Endothelial cell of umbilical vein (primary cell): Measurements from ENCODE around the gene CORO2B. TPM values are rescaled to one million over a fixed set of nuclear protein-coding genes. Genes with fewer than 3 reads are reported as not detected.

Experiments used
- BruUV-seq: library from RNA; stranded (reverse); fragments of 400-500 nt; replicated peaks from 2 replicates; lab custom pipeline; 2021; lab: Mats Ljungman, UMichigan
- CTCF ChIA-PET: fragments of 300-600, 350-600 bp; sonication (Branson Sonifier 250); formaldehyde crosslinking; loops from one replicate; lab custom pipeline; 2021; ENCODE audit warnings: antibody characterized with exemption, inconsistent platforms; lab: Charles Lee
- POLR2A ChIA-PET: fragments of 300-600, 350-600 bp; sonication (Branson Sonifier 250); formaldehyde crosslinking; loops from one replicate; lab custom pipeline; 2021; ENCODE audit warnings: antibody characterized with exemption, inconsistent platforms; lab: Charles Lee
- DNase-seq: peaks from one replicate; pipeline ENCODE4 v3.0.0-alpha.2; 2011; ENCODE audit warnings: low read depth, low spot score
- FAIRE-seq: peaks from 2 replicates; lab custom pipeline; 2011; peaks lifted over from hg19 to GRCh38; lab: Jason Lieb, UNC
- H2AFZ ChIP-seq: 2 replicates; pipeline ENCODE4 v1.6.0; 2012; ENCODE audit warnings: low read depth, low read length, control low read depth, inconsistent platforms
- H3K27ac ChIP-seq: 2 replicates; pipeline ENCODE4 v1.5.1; 2011; ENCODE audit warnings: low read depth, mild to moderate bottlenecking, control low read depth, low read length, moderate library complexity; ENCODE audit not compliant: insufficient read depth
- H3K27me3 ChIP-seq, 2 experiments: 2 replicates each; pipeline versions ENCODE4 v1.6.0 to v1.6.1; 2011; ENCODE audit warnings: low read length in 2 of 2, mixed read lengths in 1 of 2; ENCODE audit not compliant: control insufficient read depth in 2 of 2, insufficient read depth in 2 of 2
- H3K36me3 ChIP-seq, 2 experiments: 2 replicates in 1 of 2; 3 replicates in 1 of 2; pipeline ENCODE4 v1.5.1; 2011; ENCODE audit warnings: low read length in 2 of 2, mild to moderate bottlenecking in 1 of 2, moderate library complexity in 1 of 2; ENCODE audit not compliant: control insufficient read depth in 2 of 2, insufficient read depth in 2 of 2; ENCODE audit errors: extremely low read depth in 1 of 2
- H3K4me1 ChIP-seq: 3 replicates; pipeline ENCODE4 v1.5.1; 2011; ENCODE audit warnings: mild to moderate bottlenecking, low read length; ENCODE audit not compliant: control insufficient read depth, insufficient read depth; ENCODE audit errors: extremely low read depth
- H3K4me2 ChIP-seq: 2 replicates; pipeline ENCODE4 v1.6.1; 2011; ENCODE audit warnings: low read length, control low read depth, mixed read lengths; ENCODE audit not compliant: insufficient read depth
- H3K4me3 ChIP-seq, 3 experiments: fragments of 200-600 bp in 1 of 3; sonication (generic), shearing (Covaris generic) in 1 of 3; replicated peaks in 1 of 3; 2 replicates each; pipeline ENCODE4 v1.5.1; 2011 to 2016; ENCODE audit warnings: control low read depth in 3 of 3, low read length in 3 of 3, mild to moderate bottlenecking in 2 of 3, inconsistent platforms in 1 of 3, low read depth in 1 of 3, moderate library complexity in 1 of 3; ENCODE audit not compliant: insufficient read depth in 1 of 3
- H3K79me2 ChIP-seq: 2 replicates; pipeline ENCODE4 v1.6.0; 2012; ENCODE audit warnings: low read length, inconsistent platforms; ENCODE audit not compliant: control insufficient read depth, insufficient read depth
- H3K9ac ChIP-seq: replicated peaks from 2 replicates; pipeline ENCODE3; 2011; ENCODE audit warnings: low read length, control low read depth; ENCODE audit not compliant: insufficient read depth; ENCODE audit errors: extremely low read depth
- H3K9me1 ChIP-seq: replicated peaks from 3 replicates; pipeline ENCODE4 v1.6.0; 2011; ENCODE audit warnings: mild to moderate bottlenecking, low read length; ENCODE audit not compliant: control insufficient read depth, insufficient read depth; ENCODE audit errors: extremely low read depth
- H3K9me3 ChIP-seq: replicated peaks from 2 replicates; pipeline ENCODE4 v1.5.1; 2012; ENCODE audit warnings: low read length, inconsistent platforms; ENCODE audit not compliant: control insufficient read depth, insufficient read depth
- H4K20me1 ChIP-seq: replicated peaks from 2 replicates; pipeline ENCODE3; 2011; ENCODE audit warnings: mild to moderate bottlenecking, low read length; ENCODE audit not compliant: control insufficient read depth, insufficient read depth; ENCODE audit errors: extremely low read depth
- EZH2 ChIP-seq: IDR thresholded peaks from 2 replicates; pipeline ENCODE4 v1.6.1; 2012; ENCODE audit warnings: borderline replicate concordance, low read depth, mild to moderate bottlenecking, moderate library complexity, low read length, inconsistent platforms; ENCODE audit not compliant: severe bottlenecking
- GATA2 ChIP-seq: IDR thresholded peaks from 2 replicates; pipeline ENCODE4 v1.7.0; 2011; ENCODE audit warnings: low read depth, mild to moderate bottlenecking, moderate library complexity, mixed read lengths, low read length; ENCODE audit not compliant: insufficient read length, insufficient read depth
- JUN ChIP-seq: IDR thresholded peaks from 2 replicates; pipeline ENCODE4 v1.6.1; 2011; ENCODE audit warnings: borderline replicate concordance, low read depth; ENCODE audit not compliant: insufficient read length, insufficient read depth
- POLR2A ChIP-seq: IDR thresholded peaks from 2 replicates; pipeline ENCODE4 v1.6.1; 2012; ENCODE audit warnings: low read depth, mild to moderate bottlenecking, control low read depth, low read length
- dilution Hi-C: fragments of 300-500 bp; cut with MboI; formaldehyde crosslinking; loops from one replicate; pipeline ENCODE4 v1.15.0; 2019; ENCODE audit warnings: low sequenced_read_pairs; ENCODE audit not compliant: extremely low pct_ligation_motif_present
- intact Hi-C: fragments of 100-400 bp; cut with micrococcal nuclease; formaldehyde crosslinking; loops from one replicate; pipeline ENCODE4 v1.10.0; 2022
- polyA plus RNA-seq, 4 experiments: library from polyadenylated mRNA; depleted of rRNA in 3 of 4; stranded (reverse) in 3 of 4; unstranded in 1 of 4; fragments of >200 nt; gene quantifications; 2 replicates each; pipeline versions ENCODE4 v1.2.1 to v1.2.3, GENCODE V29; 2011 to 2012; ENCODE audit warnings: missing spikeins in 1 of 4
- total RNA-seq: library from RNA; stranded (reverse); gene quantifications from 2 replicates; pipeline ENCODE4 v1.2.3, GENCODE V29; 2021

Gene CORO2B
- total and polyA plus RNA-seq, 2 donors (not counting 3 experiments of a cell fraction or from before 2014, with no cell fraction given) = 2.4 to 3.7 TPM

DNA sequence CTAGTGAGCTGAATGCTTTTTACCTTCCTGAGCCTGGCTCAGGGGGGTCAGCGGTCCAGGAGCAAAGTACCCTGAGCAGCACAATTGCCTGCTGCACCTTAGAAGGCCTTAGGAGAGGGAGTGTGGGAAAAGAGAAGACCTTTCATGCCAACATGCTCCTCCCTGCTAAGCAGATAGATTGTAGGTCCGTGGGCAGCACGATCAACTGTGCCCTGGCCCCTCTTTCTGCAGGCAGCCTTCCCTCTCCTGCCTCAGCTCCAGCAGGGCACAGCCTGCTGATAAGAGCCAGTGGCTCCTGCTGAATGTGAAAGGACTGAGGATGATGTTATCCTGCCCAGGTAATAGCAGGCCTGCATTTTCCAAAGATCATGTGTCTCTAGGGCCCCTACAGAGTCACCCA lies 4.1 kb downstream of the CORO2B start:
- FAIRE-seq (no peak), DNase-seq (no peak)
- no peak overlapping the region for H3K9ac ChIP-seq
- H3K79me2 ChIP-seq = no peaks in the 10 kb centered on the region
- no peak overlapping the region for H2AFZ ChIP-seq
- no peak overlapping the region for H3K27ac ChIP-seq
- dilution Hi-C loops (no loop called here), intact Hi-C loops (no loop called here)
- no peaks in the 10 kb centered on the region for H4K20me1 ChIP-seq
- no peak for TF ChIP-seq GATA2
- no peak for TF ChIP-seq JUN
- no peak for TF ChIP-seq POLR2A
- no peak overlapping the region for H3K4me2 ChIP-seq
- CTCF ChIA-PET = interaction anchor here (1.7 to 2.8 kb wide), 2 partner anchors 8 to 91 kb away, joined by 6 to 16 read pairs; no protein-coding TSS in a partner anchor
- H3K9me3 ChIP-seq = no peaks in the 10 kb centered on the region
- H3K27me3 ChIP-seq = peaks cover 1 to 7% of the 10 kb centered on the region in 2 experiments
- no peak overlapping the region for H3K4me3 ChIP-seq
- BruUV-seq = no TSS peak
- H3K9me1 ChIP-seq = no peaks in the 10 kb centered on the region
- H3K36me3 ChIP-seq = no peaks in the 10 kb centered on the region
- H3K4me1 ChIP-seq = peaks cover 19% of the 10 kb centered on the region
- POLR2A ChIA-PET = no interaction called here

DNA sequence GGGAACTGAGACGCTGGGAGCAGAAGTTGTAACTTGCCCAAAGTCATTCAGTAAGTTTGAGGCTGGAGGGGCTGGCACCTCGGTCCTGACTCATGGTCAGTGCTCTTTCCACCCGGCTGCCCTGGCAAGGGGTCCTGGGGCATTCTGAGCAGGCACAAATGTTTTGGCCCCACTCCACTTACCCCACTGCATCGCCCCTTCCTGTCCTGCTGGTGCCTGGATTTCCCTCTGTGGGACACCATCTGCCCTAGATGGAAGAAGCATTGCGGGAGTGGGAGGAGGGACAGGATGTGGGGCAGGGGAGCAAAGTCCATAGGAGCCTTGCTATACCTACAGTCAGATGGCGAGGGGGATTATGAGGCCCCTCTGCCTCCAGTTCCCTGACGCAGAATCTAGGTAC lies 4.5 kb downstream of the CORO2B start:
- FAIRE-seq (no peak), DNase-seq (no peak)
- Histone ChIP-seq H3K9me3 (no peaks in the 10 kb centered on the region), H3K4me3 (no peak overlapping the region), H3K79me2 (no peaks in the 10 kb centered on the region), H3K27me3 (peaks cover 0 to 3% of the 10 kb centered on the region in 2 experiments), H3K9ac (no peak overlapping the region), H3K9me1 (no peaks in the 10 kb centered on the region), H4K20me1 (no peaks in the 10 kb centered on the region), H3K4me2 (no peak overlapping the region), H3K4me1 (peaks cover 14% of the 10 kb centered on the region), H2AFZ (no peak overlapping the region), H3K36me3 (no peaks in the 10 kb centered on the region), H3K27ac (no peak overlapping the region)
- no TSS peak for BruUV-seq
- no peak for TF ChIP-seq EZH2
- ChIA-PET POLR2A (no interaction called here), CTCF (no interaction called here)
- intact Hi-C loops = no loop called here
- dilution Hi-C loops = no loop called here
